Kidney capillary endothelial cell (primary cell): ENCODE measurements around the gene C2.
"Not testable (repeated sequence)": the region's sequence is repeated elsewhere in the genome, so short reads cannot be mapped to it uniquely, and the experiment has no call there.

ENCODE experiments used
- DNase-seq: peaks from one replicate; pipeline ENCODE4 v3.0.0-alpha.2; 2018; ENCODE audit warnings: low spot score

The C2 gene

GRCh38 chr6:31958741-31959739 lies 31.5 kb downstream of the C2 start, which contains the start of the genes NELFE and SKIC2:
TSS of gene NELFE (minus strand) at chr6:31958971. CDS start at chr6:31958446, 525 bp downstream.
TSS of gene SKIC2 (plus strand) at chr6:31959175. CDS start at chr6:31959193, 18 bp downstream.
- DNase-seq, result peak; percentile 94

DNA sequence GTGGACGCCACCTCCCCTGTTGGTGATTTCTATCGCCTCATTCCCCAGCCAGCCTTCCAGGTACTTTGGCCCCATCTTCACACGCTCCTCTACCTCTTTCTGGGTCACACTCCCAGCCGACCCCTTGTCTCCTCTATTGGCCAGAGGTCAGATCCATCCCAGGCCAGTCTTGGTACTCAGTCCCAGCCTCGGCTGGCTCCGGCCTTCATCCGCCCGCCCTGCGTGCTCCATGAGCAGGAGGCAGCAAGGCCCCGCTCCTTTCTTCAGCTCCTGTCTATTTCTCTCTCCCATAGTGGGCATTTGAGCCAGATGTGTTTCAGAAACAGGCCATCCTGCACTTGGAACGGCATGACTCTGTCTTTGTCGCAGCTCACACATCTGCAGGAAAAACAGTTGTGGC lies 34.1 kb downstream of the C2 start:
- DNase-seq, result no peak

GRCh38 chr6:31963921-31964320 lies 36.4 kb downstream of the C2 start:
- DNase-seq, result no peak

DNA sequence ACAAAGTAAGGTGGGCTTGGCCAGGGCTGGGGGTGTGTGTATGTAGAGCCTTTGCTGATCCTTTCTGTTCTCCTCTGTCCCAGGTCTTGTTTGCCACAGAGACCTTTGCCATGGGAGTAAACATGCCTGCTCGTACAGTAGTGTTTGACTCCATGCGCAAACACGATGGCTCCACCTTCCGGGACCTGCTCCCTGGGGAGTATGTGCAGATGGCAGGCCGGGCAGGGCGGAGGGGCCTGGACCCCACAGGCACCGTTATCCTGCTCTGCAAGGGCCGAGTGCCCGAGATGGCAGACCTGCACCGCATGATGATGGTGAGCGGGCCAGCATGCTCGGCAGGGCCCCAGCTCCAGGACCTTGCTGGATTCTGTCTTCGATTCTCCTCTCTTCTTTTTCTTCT lies 38.2 kb downstream of the C2 start:
- no peak for DNase-seq

DNA sequence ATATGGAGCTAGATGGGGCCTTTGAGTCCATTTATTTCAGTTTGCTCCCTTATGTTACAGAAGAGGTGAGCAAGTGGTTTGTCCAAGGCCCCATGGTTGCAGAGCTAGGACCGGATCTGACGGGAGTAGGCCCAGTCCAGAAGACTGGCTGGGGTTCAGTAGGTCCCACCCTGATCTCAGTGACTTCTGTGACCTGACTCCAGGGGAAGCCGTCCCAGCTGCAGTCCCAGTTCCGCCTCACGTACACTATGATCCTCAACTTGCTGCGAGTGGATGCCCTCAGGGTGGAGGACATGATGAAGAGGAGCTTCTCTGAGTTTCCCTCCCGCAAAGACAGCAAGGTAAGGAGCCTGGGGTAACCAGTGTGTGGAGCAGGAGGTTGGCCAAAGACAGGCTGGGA lies 39.0 kb downstream of the C2 start:
- no peak for DNase-seq

- DNase-seq, result no peak
These were observed 39.7 kb downstream of the C2 start for GRCh38 chr6:31966997-31967925.

GRCh38 chr6:31967926-31968320 lies 40.4 kb downstream of the C2 start:
- DNase-seq, result no peak

DNA sequence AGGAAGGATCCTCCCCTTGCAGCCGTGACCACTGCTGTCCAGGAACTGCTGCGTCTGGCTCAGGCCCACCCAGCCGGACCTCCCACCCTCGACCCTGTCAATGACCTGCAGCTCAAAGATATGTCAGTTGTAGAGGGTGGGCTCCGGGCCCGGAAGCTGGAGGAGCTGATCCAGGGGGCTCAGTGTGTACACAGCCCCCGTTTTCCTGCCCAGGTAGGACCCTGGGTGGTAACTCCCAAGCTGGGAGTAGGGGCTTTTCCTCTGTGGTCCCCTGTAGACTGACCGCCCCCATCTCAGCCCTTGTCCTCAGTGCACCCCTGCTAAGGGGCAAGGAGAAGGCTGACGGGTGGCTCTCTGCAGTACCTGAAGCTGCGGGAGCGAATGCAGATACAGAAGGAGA lies 40.8 kb downstream of the C2 start:
- no peak for DNase-seq

- no peak for DNase-seq
These were observed 41.5 kb downstream of the C2 start for GRCh38 chr6:31968791-31969711.

DNA sequence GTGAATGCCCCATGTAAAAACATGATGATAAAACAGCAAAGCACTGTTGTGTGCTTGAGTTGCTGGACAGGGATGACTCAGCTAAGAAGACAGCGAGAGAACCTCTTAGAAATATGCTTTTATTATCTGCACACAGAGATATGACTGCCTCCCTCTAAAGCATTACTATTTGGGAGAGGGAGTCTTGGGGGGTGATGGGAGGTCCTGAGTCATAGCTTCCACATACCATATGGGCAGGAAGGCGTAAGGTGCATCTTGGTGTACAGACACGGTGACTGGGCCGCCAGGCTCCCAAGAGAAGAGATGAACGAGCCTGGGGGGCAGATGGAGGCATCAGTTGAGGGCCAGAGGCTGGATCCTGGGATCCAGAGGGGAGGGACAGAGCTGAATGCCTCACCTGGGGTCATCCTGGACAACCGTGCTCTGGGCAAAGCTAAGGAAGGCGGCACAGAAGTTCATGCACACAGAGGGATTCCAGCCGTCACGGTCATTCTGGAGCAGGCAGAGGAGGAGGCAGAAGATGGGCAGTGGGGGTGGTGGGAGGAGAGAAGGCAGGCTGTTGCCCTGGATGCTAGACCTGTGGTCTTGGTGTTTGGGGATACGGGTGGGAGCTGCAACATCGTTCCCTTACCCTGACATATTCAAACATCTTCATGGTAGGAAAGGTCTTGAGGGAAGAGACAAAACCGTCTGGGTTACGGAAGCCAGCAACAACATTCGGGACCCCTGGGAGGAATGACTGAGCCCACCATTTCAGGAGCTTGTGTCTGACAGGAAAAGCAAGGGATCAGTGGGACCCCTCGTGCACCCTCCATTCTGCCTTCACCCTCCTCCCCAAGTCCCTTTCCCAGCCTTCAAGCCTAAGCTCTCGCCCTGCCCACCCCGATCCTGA lies 42.4 kb downstream of the C2 start:
- DNase-seq, result no peak

- DNase-seq, result no peak
These were observed 43.2 kb downstream of the C2 start for GRCh38 chr6:31970604-31971271.

GRCh38 chr6:31971279-31971992 lies 43.9 kb downstream of the C2 start:
- no peak for DNase-seq

- peak; percentile 96 for DNase-seq
These were observed 44.6 kb downstream of the C2 start, which contains the start of gene DXO for GRCh38 chr6:31971993-31972708. TSS of gene DXO (minus strand) at chr6:31972138. CDS start at chr6:31971675, 463 bp downstream.

GRCh38 chr6:31972709-31973350 lies 45.3 kb downstream of the C2 start:
- peak; percentile 14 for DNase-seq

DNA sequence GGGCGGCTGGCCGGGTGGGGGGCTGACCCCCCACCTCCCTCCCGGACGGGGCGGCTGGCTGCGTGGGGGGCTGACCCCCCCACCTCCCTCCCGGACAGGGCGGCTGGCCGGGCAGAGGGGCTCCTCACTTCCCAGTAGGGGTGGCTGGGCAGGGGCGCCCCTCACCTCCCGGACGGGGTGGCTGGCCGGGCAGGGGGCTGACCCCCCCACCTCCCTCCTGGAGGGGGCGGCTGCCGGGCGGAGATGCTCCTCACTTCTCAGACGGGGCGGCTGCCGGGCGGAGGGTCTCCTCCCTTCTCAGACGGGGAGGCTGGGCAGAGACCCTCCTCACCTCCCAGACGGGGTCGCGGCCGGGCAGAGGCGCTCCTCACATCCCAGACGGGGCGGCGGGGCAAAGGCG lies 48.5 kb downstream of the C2 start:
- DNase-seq, result not testable (repeated sequence)

- DNase-seq, result no peak
These were observed 50.4 kb downstream of the C2 start for GRCh38 chr6:31977816-31978431.

- DNase-seq, result no peak
These were observed 51.3 kb downstream of the C2 start for GRCh38 chr6:31978831-31979230.
